Globus pallidus (tissue), 1 donor: ENCODE results near the gene CLHC1.
"Not testable (repeated sequence)": the region's sequence is repeated elsewhere in the genome, so short reads cannot be mapped to it uniquely, and the experiment has no call there.

ENCODE experiments used
- DNase-seq: peaks from one replicate; pipeline ENCODE4 v3.0.0-alpha.2; 2015; ENCODE audit warnings: low spot score

CLHC1 gene

GRCh38 chr2:55153584-55154299 lies 78.4 kb downstream of the CLHC1 start:
- DNase-seq, result no peak

GRCh38 chr2:55152475-55153412 lies 79.3 kb downstream of the CLHC1 start:
- DNase-seq, result no peak

- DNase-seq, result no peak
These were observed 80.2 kb downstream of the CLHC1 start for GRCh38 chr2:55151733-55152433.

GRCh38 chr2:55150834-55151233 lies 81.3 kb downstream of the CLHC1 start:
- peak; percentile 64 for DNase-seq

- DNase-seq, result no peak
These were observed 83.8 kb downstream of the CLHC1 start for GRCh38 chr2:55148269-55148668.

GRCh38 chr2:55147531-55147930 lies 84.6 kb downstream of the CLHC1 start:
- no peak for DNase-seq

GRCh38 chr2:55147041-55147440 lies 85.1 kb downstream of the CLHC1 start:
- DNase-seq, result no peak

- no peak for DNase-seq
These were observed 85.8 kb downstream of the CLHC1 start for GRCh38 chr2:55146263-55146662.

- no peak for DNase-seq
These were observed 86.9 kb downstream of the CLHC1 start for GRCh38 chr2:55144922-55145820.

- DNase-seq, result not testable (repeated sequence)
These were observed 88.4 kb downstream of the CLHC1 start for GRCh38 chr2:55143706-55144105.

GRCh38 chr2:55142518-55142917 lies 89.6 kb downstream of the CLHC1 start:
- no peak for DNase-seq

- no peak for DNase-seq
These were observed 90.3 kb downstream of the CLHC1 start for GRCh38 chr2:55141572-55142413.

- DNase-seq, result no peak
These were observed 91.5 kb downstream of the CLHC1 start for GRCh38 chr2:55140316-55141219.

- DNase-seq, result no peak
These were observed 92.8 kb downstream of the CLHC1 start for GRCh38 chr2:55139305-55139704.

- no peak for DNase-seq
These were observed 93.2 kb downstream of the CLHC1 start for GRCh38 chr2:55138882-55139229.

GRCh38 chr2:55138014-55138881 lies 93.8 kb downstream of the CLHC1 start:
- peak; percentile 96 for DNase-seq

- DNase-seq, result peak; percentile 81
These were observed 94.8 kb downstream of the CLHC1 start for GRCh38 chr2:55137024-55137958.
